K562 (cell line): ENCODE results near the gene CACNA1C. TPM values are rescaled to one million over a fixed set of nuclear protein-coding genes. Genes with fewer than 3 reads are reported as not detected.

Experiments
- ATAC-seq: fragments of 200-7000 bp; cut with Tn5 transposase; 3 replicates; pipeline ENCODE4 v1.9.1; 2020; ENCODE audit warnings: moderate library complexity
- BruUV-seq: library from RNA; stranded (reverse); fragments of 400-500 nt; replicated peaks from 2 replicates; lab custom pipeline; 2021; lab: Mats Ljungman, UMichigan
- CTCF ChIA-PET: fragments of 300-600 bp; formaldehyde crosslinking; extraction: SDS; loops from one replicate; lab custom pipeline; 2021; ENCODE audit warnings: low intra/inter-chr PET ratio; lab: Yijun Ruan, JAX
- POLR2A ChIA-PET: fragments of 300-600, 350-650 bp; sonication (Branson Sonifier 250); formaldehyde crosslinking; extraction: SDS; loops from one replicate; lab custom pipeline; 2021; ENCODE audit warnings: antibody characterized with exemption, inconsistent platforms; lab: Yijun Ruan, JAX
- DNase-seq, 4 experiments: peaks; one replicate each; pipeline versions ENCODE4 v3.0.0 to v3.0.0-alpha.2; 2011 to 2018; ENCODE audit warnings: low spot score in 3 of 4, mixed read lengths in 3 of 4; ENCODE audit errors: extremely low read depth in 1 of 4
- FAIRE-seq: peaks from 2 replicates; lab custom pipeline; 2011; peaks lifted over from hg19 to GRCh38; lab: Jason Lieb, UNC
- H2AFZ ChIP-seq: 2 replicates; pipeline ENCODE4 v1.6.0; 2011; ENCODE audit warnings: low read depth, low read length, control low read depth, inconsistent platforms
- H3K27ac ChIP-seq: fragments of 200-600 bp; 3 replicates; pipeline ENCODE4 v1.8.0; 2011; ENCODE audit warnings: low read depth, mild to moderate bottlenecking, control low read depth, inconsistent platforms, low read length, moderate library complexity, mixed read lengths; ENCODE audit errors: extremely low read depth
- H3K27me3 ChIP-seq, 2 experiments: fragments of 300-600 bp in 1 of 2; 2 replicates in 1 of 2; 3 replicates in 1 of 2; pipeline versions ENCODE4 v1.6.0 to v1.8.0; 2011; ENCODE audit warnings: inconsistent platforms in 2 of 2, low read length in 2 of 2, mild to moderate bottlenecking in 1 of 2, mixed read lengths in 1 of 2, moderate library complexity in 1 of 2; ENCODE audit not compliant: control insufficient read depth in 2 of 2, insufficient read depth in 2 of 2
- H3K36me3 ChIP-seq: fragments of 300-600 bp; 3 replicates; pipeline ENCODE4 v1.8.0; 2011; ENCODE audit warnings: mild to moderate bottlenecking, low read length, inconsistent platforms; ENCODE audit not compliant: control insufficient read depth, insufficient read depth
- H3K4me1 ChIP-seq, 2 experiments: fragments of 200-600 bp in 1 of 2; replicated peaks in 1 of 2; 2 replicates in 1 of 2; 3 replicates in 1 of 2; pipeline versions ENCODE4 v1.5.1 to v1.8.0; 2011; ENCODE audit warnings: inconsistent platforms in 2 of 2, low read length in 2 of 2, mild to moderate bottlenecking in 1 of 2, mixed read lengths in 1 of 2, moderate library complexity in 1 of 2; ENCODE audit not compliant: control insufficient read depth in 2 of 2, insufficient read depth in 2 of 2
- H3K4me2 ChIP-seq: 2 replicates; pipeline ENCODE4 v1.6.1; 2011; ENCODE audit warnings: low read length, control low read depth, inconsistent platforms, mixed read lengths; ENCODE audit not compliant: insufficient read depth
- H3K4me3 ChIP-seq: fragments of 200-600 bp; sonication (generic), shearing (Covaris generic); 2 replicates; pipeline ENCODE4 v1.5.1; 2016; ENCODE audit warnings: control low read depth, inconsistent platforms
- H3K79me2 ChIP-seq: fragments of 200-600 bp; 3 replicates; pipeline ENCODE4 v1.8.0; 2011; ENCODE audit warnings: low read length, inconsistent platforms; ENCODE audit not compliant: control insufficient read depth, insufficient read depth
- H3K9ac ChIP-seq, 2 experiments: 2 replicates each; pipeline versions ENCODE4 v1.6.0 to v1.6.1; 2011; ENCODE audit warnings: low read depth in 2 of 2, low read length in 2 of 2, control low read depth in 1 of 2, inconsistent platforms in 1 of 2, mild to moderate bottlenecking in 1 of 2, mixed read lengths in 1 of 2; ENCODE audit not compliant: insufficient read depth in 1 of 2
- H3K9me1 ChIP-seq: one replicate; pipeline ENCODE4 v1.6.0; 2011; ENCODE audit warnings: inconsistent platforms, mild to moderate bottlenecking, low read length, moderate library complexity; ENCODE audit not compliant: control insufficient read depth, insufficient read depth
- H3K9me3 ChIP-seq: replicated peaks from 2 replicates; pipeline ENCODE4 v1.5.1; 2011; ENCODE audit warnings: low read depth, low read length, inconsistent platforms; ENCODE audit not compliant: control insufficient read depth, insufficient read depth
- H4K20me1 ChIP-seq: replicated peaks from 2 replicates; pipeline ENCODE4 v1.6.1; 2011; ENCODE audit warnings: low read length, inconsistent platforms, mixed read lengths; ENCODE audit not compliant: control insufficient read depth, insufficient read depth
- ADNP ChIP-seq: fragments of 200-800 bp; sonication (Bioruptor generic); IDR thresholded peaks from 2 replicates; pipeline ENCODE4 v1.6.1; 2016; ENCODE audit warnings: missing genetic modification characterization, missing compliant biosample characterization
- ETS2 ChIP-seq: IDR thresholded peaks from 2 replicates; pipeline ENCODE4 v1.6.1; 2016; ENCODE audit warnings: borderline replicate concordance, missing genetic modification characterization, mild to moderate bottlenecking, moderate library complexity, missing compliant biosample characterization; ENCODE audit not compliant: poor library complexity, severe bottlenecking
- HMGN3 ChIP-seq: IDR thresholded peaks from 2 replicates; pipeline ENCODE4 v1.6.1; 2011; ENCODE audit warnings: borderline replicate concordance, low read depth, mild to moderate bottlenecking, mixed read lengths, low read length; ENCODE audit not compliant: insufficient read length; ENCODE audit errors: extremely low read depth
- HNRNPK ChIP-seq: fragments of 200-400 bp; formaldehyde crosslinking; IDR thresholded peaks from one replicate; pipeline ENCODE4 v1.6.1; 2018; ENCODE audit warnings: mild to moderate bottlenecking, low read depth, low read length; ENCODE audit not compliant: poor library complexity, severe bottlenecking
- MCM7 ChIP-seq, 2 experiments: fragments of 450-650 bp; IDR thresholded peaks; 2 replicates each; pipeline ENCODE4 v1.6.1; 2016 to 2018
- SRSF7 ChIP-seq: fragments of 200-400 bp; formaldehyde crosslinking; optimal IDR thresholded peaks from 2 replicates; pipeline ENCODE3; 2017; ENCODE audit warnings: mild to moderate bottlenecking, low read depth, low read length
- ZFP91 ChIP-seq: sonication (generic); formaldehyde crosslinking; IDR thresholded peaks from 2 replicates; pipeline ENCODE4 v1.8.0; 2022; ENCODE audit warnings: mild to moderate bottlenecking, missing genetic modification reagents
- ZNF232 ChIP-seq: sonication (generic); formaldehyde crosslinking; IDR thresholded peaks from 2 replicates; pipeline ENCODE4 v1.8.0; 2022; ENCODE audit warnings: mild to moderate bottlenecking, missing genetic modification reagents
- ZNF445 ChIP-seq: fragments of 250-450 bp; sonication (Bioruptor Pico); IDR thresholded peaks from 2 replicates; pipeline ENCODE4 v1.4.0; 2020; ENCODE audit warnings: low read depth, mild to moderate bottlenecking, moderate library complexity
- WGBS: fragments of 100-300 bp; shearing (Covaris generic); methylation state at CpG from one replicate; pipeline ENCODE4 v1.1.6; 2016; ENCODE audit warnings: low coverage, mixed read lengths; ENCODE audit not compliant: insufficient coverage; ENCODE audit errors: missing lambda C conversion rate; 5-methylcytosine and 5-hydroxymethylcytosine counted together
- in situ Hi-C: fragments of 300-500 bp; cut with MboI; formaldehyde crosslinking; loops from 4 replicates; pipeline ENCODE4 v1.15.0; 2018; ENCODE audit warnings: inconsistent platforms, mixed read lengths
- intact Hi-C: fragments of 100-400 bp; cut with micrococcal nuclease; formaldehyde crosslinking; loops from 2 replicates; pipeline ENCODE4 v1.14.2; 2022
- polyA plus RNA-seq, 8 experiments: library from polyadenylated mRNA; depleted of rRNA in 4 of 8; stranded (reverse) in 5 of 8; unstranded in 3 of 8; fragments of >200 nt; fragmentation: Nextera tagmentation in 2 of 8; fragmentation: Illumina TruSeq in 1 of 8; extraction: Ambion mirVana in 2 of 8; extraction: Trizol in 1 of 8; gene quantifications; 2 replicates each; pipeline versions ENCODE4 v1.2.1 to v1.2.3, GENCODE V29; 2011 to 2014; ENCODE audit warnings: inconsistent platforms in 1 of 8, missing spikeins in 1 of 8
- total RNA-seq, 7 experiments: library from RNA; depleted of rRNA in 6 of 7; stranded (reverse); fragments of >200 nt in 6 of 7; fragmentation: Illumina TruSeq in 2 of 7; extraction: Trizol in 2 of 7; gene quantifications; 2 replicates each; pipeline versions ENCODE4 v1.2.1 to v1.2.3, GENCODE V29; 2011 to 2021; ENCODE audit warnings: low replicate concordance in 1 of 7

CACNA1C gene
- total and polyA plus RNA-seq, 9 of the 15 experiments (the other 6 are each of a cell fraction or from before 2014, with no cell fraction given) = not detected

DNA sequence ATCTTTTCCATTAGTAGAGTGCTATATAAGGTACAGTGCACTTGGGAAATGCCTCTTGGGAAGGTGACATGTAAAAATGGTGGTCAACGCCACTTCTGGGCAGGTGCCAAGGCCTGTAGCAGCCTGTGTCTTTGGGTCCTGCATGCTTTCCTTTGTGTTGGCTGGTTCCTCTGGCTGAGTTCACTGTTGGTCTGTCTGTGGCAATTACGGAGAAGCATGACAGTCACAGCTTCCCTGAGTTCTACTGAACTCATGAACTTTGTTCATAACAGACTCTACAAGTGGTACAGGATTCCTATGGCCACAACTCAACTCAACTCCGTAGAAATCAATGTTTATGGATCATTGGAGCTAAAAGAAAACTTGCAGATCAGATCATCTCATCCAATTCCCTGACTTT is 98.0 kb downstream of the CACNA1C start:
- DNase-seq (no peak), FAIRE-seq (no peak), ATAC-seq (no peak)
- ChIA-PET POLR2A (no interaction called here), CTCF (no interaction called here)
- Histone ChIP-seq H3K4me1 (no peaks in the 10 kb centered on the region), H3K4me3 (no peak overlapping the region), H3K27me3 (peaks cover 4 to 19% of the 10 kb centered on the region in 2 experiments; a peak in 3 of 5 replicates), H3K36me3 (no peaks in the 10 kb centered on the region), H2AFZ (no peak overlapping the region), H3K27ac (no peak overlapping the region), H4K20me1 (no peaks in the 10 kb centered on the region), H3K4me2 (no peak overlapping the region), H3K79me2 (no peaks in the 10 kb centered on the region), H3K9me3 (no peaks in the 10 kb centered on the region), H3K9ac (no peak overlapping the region), H3K9me1 (no peaks in the 10 kb centered on the region)
- 0% methylated on average over 2 of the region's 3 CpGs for WGBS
- in situ Hi-C loops (no loop called here), intact Hi-C loops (no loop called here)
- no TSS peak for BruUV-seq
- no peak for TF ChIP-seq SRSF7
- TF ChIP-seq ZNF232 (CRISPR knock-in tag) = no peak
- no peak for TF ChIP-seq ADNP (tag)
- no peak for TF ChIP-seq ZNF445 (CRISPR knock-in tag)
- TF ChIP-seq MCM7 (IDR thresholded peaks at IDR 0.05) = no peak
- TF ChIP-seq HMGN3 = no peak
- no peak for TF ChIP-seq HNRNPK
- no peak for TF ChIP-seq ZFP91 (CRISPR knock-in tag)
- no peak for TF ChIP-seq ETS2 (tag)
